ENCODE measurements around the gene MSI2.

MSI2 gene

DNA sequence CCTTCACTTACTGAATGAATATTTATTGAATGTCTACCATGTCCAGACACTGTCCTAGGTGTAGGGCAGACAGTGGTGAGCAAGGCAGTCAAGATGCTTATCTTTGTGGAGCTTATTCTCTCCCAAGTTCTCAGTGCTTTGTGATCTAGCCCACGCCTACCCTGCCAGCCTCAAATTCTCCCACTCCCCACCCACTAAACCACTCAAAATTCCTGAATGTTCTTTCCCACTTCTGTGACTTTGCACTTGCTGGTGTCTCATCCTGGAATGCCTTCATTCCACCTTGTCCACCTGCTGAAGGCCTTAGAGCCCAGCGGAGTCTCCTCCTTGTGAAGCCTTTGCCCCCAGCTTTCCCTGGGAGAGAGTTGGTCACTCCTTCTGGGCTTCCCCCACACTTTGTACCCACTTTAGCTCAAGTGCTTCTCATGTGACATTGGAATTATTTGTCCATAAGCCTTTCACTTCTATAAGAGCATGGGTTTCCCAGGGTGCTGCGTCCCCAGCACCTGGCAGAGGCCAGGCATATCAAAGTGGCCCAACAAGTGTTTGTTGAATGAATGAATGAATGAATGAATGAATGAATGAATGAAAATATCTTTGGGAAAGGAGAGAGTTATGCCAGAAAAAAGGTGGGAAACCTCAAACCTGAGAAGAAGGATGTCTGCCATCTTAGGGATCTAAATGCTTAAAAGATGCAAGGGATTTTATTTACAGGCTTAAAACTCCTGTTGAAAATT is 465.8 kb downstream of the MSI2 start:
- Histone ChIP-seq H2AFZ (ENCODE audit: low read depth, low read length) (no peak overlapping the region), H3K4me1 (ENCODE audit: insufficient read depth, low read length) (peaks cover 34% of the 10 kb centered on the region), H3K4me3 (ENCODE audit: low read length) (no peak overlapping the region), H3K9me3 (ENCODE audit: low read length) (no peaks in the 10 kb centered on the region), H3K36me3 (ENCODE audit: insufficient read depth, low read length) (no peaks in the 10 kb centered on the region), H3K27me3 (ENCODE audit: insufficient read depth, low read length) (no peaks in the 10 kb centered on the region)

DNA sequence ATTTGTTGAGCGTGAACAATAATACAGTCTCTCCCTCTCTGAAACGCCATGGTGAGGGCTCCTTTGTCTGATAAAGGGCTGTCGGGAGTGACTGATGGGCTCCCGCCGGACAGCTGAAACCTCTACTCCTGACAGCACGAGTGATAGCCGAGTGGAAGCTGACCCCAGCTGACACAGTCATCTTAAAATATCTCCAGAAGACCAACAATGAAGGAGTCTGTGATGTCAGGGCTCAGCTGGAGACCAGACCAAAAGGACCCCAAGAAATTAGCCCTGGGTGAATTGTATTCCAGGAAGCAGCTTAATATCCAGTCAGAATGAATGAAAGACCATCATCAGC is 466.4 kb downstream of the MSI2 start:
- Histone ChIP-seq H3K4me3 (ENCODE audit: low read length) (no peak overlapping the region), H3K27me3 (ENCODE audit: insufficient read depth, low read length) (no peaks in the 10 kb centered on the region), H3K36me3 (ENCODE audit: insufficient read depth, low read length) (no peaks in the 10 kb centered on the region), H3K9me3 (ENCODE audit: low read length) (no peaks in the 10 kb centered on the region), H2AFZ (ENCODE audit: low read depth, low read length) (no peak overlapping the region), H3K4me1 (ENCODE audit: insufficient read depth, low read length) (peaks cover 39% of the 10 kb centered on the region)

DNA sequence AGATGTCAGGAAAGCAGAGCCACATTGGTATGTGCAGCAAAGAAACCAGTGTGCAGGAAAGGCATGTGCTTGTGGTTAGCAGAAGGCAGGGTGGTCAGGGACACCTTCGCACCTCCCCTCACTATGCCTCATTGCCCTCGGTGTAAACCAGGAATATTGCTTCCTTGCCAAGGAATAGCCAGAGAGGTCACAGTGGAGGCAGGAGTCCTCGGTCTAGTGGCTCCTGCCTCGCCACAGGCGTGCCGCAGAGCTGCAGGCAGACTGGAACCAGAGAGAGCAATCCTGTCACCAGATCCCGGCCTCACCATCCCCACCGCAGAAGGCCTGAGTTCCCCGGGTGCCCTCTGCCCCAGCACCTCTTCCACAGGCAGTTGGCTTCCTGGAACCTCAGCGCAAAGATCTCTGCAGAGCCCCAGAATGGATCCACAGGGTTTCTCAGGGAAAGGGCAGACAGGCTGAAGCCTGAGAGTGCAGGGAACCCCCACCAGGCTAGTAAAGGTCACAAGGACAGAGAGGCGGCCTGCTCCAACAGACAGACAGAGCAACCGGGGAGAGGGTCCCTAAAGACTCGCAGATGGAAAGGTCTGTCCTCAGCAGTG is 467.2 kb downstream of the MSI2 start:
- no peaks in the 10 kb centered on the region for H3K27me3 ChIP-seq (ENCODE audit: insufficient read depth, low read length)
- no peaks in the 10 kb centered on the region for H3K36me3 ChIP-seq (ENCODE audit: insufficient read depth, low read length)
- no peaks in the 10 kb centered on the region for H3K9me3 ChIP-seq (ENCODE audit: low read length)
- H2AFZ ChIP-seq (ENCODE audit: low read depth, low read length): no peak overlapping the region
- H3K4me1 ChIP-seq (ENCODE audit: insufficient read depth, low read length): peaks cover 45% of the 10 kb centered on the region
- no peak overlapping the region for H3K4me3 ChIP-seq (ENCODE audit: low read length)

DNA sequence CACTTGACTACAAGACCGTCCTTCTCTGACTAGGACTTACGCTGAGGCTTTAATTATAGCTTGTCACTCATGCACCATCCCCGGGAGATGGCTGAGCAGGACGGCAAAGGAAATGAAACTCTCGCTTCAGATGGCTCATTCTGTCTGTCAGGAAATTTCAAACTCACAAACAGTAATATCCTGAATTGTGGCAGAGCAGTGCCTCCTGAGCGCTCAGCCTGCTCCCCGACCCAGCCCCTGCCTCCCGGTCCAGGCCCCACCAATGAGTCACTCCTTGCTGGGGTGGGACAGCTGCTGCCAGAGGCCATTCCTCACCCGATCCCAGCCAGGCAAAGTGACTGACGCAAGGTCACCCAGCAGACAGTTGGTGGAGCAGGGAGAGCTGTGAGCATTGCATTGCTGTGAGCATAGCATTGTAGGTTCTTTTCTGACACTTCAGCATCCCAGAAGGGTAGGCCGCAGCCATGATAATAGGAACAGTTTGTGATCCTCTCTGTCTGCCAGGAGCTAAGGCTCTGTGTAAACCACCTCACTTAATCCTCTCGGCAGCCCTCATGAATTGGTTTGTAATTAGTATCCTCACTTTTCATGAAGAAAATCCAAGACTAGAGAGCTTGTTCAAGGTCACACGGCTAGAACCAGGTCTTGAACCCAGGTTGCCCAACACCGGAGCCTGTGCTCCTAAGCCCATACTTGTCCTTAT is 467.9 kb downstream of the MSI2 start:
- Histone ChIP-seq H3K36me3 (ENCODE audit: insufficient read depth, low read length) (no peaks in the 10 kb centered on the region), H3K27me3 (ENCODE audit: insufficient read depth, low read length) (no peaks in the 10 kb centered on the region), H3K4me3 (ENCODE audit: low read length) (no peak overlapping the region)

DNA sequence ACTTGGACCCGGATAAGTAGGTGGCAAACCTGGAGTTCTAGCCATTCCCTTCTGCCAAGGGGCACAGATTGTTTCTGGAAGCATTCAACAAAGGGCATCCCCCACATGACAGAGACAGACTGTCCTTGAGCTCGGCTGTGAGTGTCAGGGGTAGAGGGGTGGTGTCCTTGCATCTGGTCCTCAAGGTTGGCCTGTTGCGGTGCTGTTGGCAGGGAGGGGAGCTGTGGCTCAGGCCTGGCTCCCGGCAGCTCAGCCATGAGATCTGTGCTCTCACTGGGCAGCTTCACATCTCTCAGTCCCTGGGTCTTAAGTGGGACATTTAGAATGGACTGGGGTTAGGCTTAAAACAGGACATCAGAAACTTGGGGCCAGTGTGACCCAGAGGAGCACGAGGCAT is 468.4 kb downstream of the MSI2 start:
- Histone ChIP-seq H2AFZ (ENCODE audit: low read depth, low read length) (no peak overlapping the region), H3K27me3 (ENCODE audit: insufficient read depth, low read length) (no peaks in the 10 kb centered on the region), H3K4me3 (ENCODE audit: low read length) (no peak overlapping the region), H3K4me1 (ENCODE audit: insufficient read depth, low read length) (peaks cover 45% of the 10 kb centered on the region), H3K9me3 (ENCODE audit: low read length) (no peaks in the 10 kb centered on the region), H3K36me3 (ENCODE audit: insufficient read depth, low read length) (no peaks in the 10 kb centered on the region)

More for the DNA sequence above, 467.9 kb downstream of the MSI2 start:
- no peak overlapping the region for H2AFZ ChIP-seq (ENCODE audit: low read depth, low read length)
- peaks cover 45% of the 10 kb centered on the region for H3K4me1 ChIP-seq (ENCODE audit: insufficient read depth, low read length)
- no peaks in the 10 kb centered on the region for H3K9me3 ChIP-seq (ENCODE audit: low read length)

DNA sequence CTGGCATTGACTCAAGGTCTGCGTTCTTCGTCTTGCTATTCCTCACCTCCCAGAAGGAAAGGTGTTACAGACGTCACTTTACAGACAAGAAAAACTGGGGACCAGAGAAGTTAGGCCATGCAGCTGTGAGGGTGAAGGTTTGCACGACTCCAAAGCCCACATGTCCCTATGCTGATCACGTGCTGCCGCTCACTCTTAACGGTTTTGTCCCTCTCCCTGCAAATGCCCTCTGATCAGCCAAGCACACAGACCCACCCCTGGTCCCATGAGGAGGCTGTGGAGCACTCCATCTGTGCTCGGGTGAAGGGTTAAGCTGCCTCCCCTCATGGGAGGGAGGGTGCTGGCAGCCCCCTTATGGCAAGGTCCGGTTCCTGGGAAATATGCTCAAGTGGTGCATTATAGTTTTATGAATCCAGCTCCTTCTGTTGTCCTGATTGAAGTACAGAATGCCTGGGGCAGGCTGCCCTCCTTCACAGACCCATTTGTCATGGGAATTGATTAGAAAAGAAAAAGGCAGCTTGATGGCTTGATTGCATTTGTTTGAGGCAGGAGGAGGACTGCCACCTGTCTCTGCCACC is 470.0 kb downstream of the MSI2 start:
- Histone ChIP-seq H3K4me1 (ENCODE audit: insufficient read depth, low read length) (peaks cover 45% of the 10 kb centered on the region), H3K27me3 (ENCODE audit: insufficient read depth, low read length) (no peaks in the 10 kb centered on the region)

DNA sequence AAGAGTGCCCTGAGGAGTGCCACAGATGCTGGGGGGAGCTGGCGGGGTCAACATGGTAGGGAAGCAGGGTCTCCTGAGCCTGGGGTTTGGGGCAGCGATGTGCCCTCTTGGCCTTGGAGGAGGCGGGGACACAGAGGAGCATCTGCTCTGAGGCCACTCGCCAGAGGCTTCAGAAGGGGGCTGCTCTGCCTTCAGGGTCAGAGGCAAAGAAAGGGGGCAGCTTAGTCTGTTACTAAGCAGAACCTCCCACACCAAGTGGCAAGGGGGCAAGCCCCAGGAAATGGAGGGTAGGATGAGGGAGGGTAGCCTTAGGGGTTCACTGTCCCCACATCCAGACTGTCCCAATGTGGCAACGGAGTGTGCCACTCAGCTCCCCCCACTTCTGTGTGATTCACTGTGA is 470.5 kb downstream of the MSI2 start:
- Histone ChIP-seq H2AFZ (ENCODE audit: low read depth, low read length) (no peak overlapping the region), H3K4me3 (ENCODE audit: low read length) (no peak overlapping the region), H3K9me3 (ENCODE audit: low read length) (no peaks in the 10 kb centered on the region), H3K4me1 (ENCODE audit: insufficient read depth, low read length) (peaks cover 45% of the 10 kb centered on the region), H3K36me3 (ENCODE audit: insufficient read depth, low read length) (no peaks in the 10 kb centered on the region), H3K27me3 (ENCODE audit: insufficient read depth, low read length) (no peaks in the 10 kb centered on the region)

More for the DNA sequence above, 470.0 kb downstream of the MSI2 start:
- Histone ChIP-seq H3K36me3 (ENCODE audit: insufficient read depth, low read length) (no peaks in the 10 kb centered on the region), H3K4me3 (ENCODE audit: low read length) (no peak overlapping the region), H2AFZ (ENCODE audit: low read depth, low read length) (no peak overlapping the region), H3K9me3 (ENCODE audit: low read length) (no peaks in the 10 kb centered on the region)

DNA sequence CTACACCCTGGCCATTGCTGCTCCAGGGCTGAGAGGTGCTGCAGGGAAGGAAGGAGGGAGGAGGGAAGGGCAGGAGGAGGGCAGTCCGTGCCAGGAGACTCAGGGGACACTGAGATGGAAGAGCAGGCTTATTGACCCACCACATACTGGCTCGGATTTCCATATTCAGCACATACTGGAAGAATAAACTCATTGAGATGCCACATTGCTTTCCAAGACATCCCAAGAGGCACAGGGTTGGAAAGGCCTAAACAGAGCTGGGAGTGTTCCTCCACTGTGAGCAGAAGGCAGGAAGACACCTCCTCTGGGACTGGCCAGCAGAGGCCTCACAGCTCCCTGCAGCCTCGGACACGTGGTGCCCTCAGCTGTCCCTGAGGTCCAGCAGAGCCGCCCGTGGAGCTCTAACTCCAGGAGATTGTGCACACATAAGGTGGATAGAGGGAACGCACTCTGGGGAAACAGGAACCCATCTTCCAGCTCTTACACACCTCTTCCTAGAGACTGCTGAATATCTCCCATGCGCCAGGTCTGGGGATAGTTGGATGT is 471.4 kb downstream of the MSI2 start:
- Histone ChIP-seq H2AFZ (ENCODE audit: low read depth, low read length) (no peak overlapping the region), H3K4me3 (ENCODE audit: low read length) (no peak overlapping the region), H3K9me3 (ENCODE audit: low read length) (no peaks in the 10 kb centered on the region), H3K4me1 (ENCODE audit: insufficient read depth, low read length) (peaks cover 43% of the 10 kb centered on the region), H3K36me3 (ENCODE audit: insufficient read depth, low read length) (no peaks in the 10 kb centered on the region), H3K27me3 (ENCODE audit: insufficient read depth, low read length) (no peaks in the 10 kb centered on the region)

DNA sequence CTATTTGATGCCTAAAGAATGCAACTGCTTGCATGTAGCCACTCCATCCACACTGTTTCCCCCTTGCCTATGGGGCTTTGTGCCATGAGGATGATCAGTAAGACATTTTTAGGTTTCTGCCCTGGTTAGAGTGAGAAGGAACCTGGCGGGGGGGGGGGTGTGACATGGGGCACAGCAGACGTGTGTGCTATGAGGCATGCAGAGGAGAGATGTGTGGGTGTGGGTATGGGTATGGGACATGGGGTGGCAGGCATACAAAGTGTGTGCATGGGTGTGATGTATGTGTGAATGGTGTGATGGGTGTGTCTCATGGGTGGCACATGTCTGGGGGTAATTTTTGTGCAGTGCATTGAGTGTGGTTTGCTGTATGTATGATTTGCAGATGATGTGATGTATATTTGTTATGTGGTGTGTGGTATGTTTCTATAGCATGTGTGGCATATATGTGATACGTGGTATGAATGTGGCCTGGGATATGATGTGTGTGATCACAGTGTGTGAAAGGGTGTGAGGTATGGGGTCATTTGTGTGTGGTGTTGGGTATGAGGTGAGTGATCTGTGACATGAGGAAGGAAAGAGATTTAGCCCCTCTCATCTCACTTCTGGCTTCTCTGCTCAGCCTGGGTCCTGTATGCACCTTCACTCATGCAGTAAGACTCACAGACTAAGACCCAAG is 473.8 kb downstream of the MSI2 start:
- Histone ChIP-seq H3K27me3 (ENCODE audit: insufficient read depth, low read length) (no peaks in the 10 kb centered on the region), H3K4me1 (ENCODE audit: insufficient read depth, low read length) (peaks cover 22% of the 10 kb centered on the region), H3K4me3 (ENCODE audit: low read length) (no peak overlapping the region), H3K9me3 (ENCODE audit: low read length) (no peaks in the 10 kb centered on the region), H2AFZ (ENCODE audit: low read depth, low read length) (no peak overlapping the region), H3K36me3 (ENCODE audit: insufficient read depth, low read length) (no peaks in the 10 kb centered on the region)

DNA sequence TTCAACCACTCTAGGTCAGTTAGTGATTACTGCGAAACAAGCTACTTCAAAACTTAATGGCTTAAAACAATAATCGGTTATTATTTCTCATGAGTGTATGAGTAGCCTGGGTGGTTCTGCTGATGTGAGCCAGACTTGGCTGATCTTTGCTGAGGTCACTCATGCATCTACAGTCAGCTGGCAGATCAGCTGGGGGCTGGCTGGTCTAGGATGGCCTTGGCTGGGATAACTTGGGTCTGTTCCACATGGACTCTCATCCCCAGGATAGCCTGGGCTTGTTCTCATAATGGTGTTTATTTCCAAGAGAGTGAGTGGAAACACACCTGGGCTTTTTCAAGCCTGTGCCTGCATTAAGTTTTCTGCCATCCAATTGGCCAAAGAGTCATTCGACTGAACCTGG is 475.7 kb downstream of the MSI2 start:
- Histone ChIP-seq H3K27me3 (ENCODE audit: insufficient read depth, low read length) (no peaks in the 10 kb centered on the region), H3K36me3 (ENCODE audit: insufficient read depth, low read length) (no peaks in the 10 kb centered on the region), H3K9me3 (ENCODE audit: low read length) (no peaks in the 10 kb centered on the region), H2AFZ (ENCODE audit: low read depth, low read length) (no peak overlapping the region), H3K4me3 (ENCODE audit: low read length) (no peak overlapping the region), H3K4me1 (ENCODE audit: insufficient read depth, low read length) (peaks cover 11% of the 10 kb centered on the region)

DNA sequence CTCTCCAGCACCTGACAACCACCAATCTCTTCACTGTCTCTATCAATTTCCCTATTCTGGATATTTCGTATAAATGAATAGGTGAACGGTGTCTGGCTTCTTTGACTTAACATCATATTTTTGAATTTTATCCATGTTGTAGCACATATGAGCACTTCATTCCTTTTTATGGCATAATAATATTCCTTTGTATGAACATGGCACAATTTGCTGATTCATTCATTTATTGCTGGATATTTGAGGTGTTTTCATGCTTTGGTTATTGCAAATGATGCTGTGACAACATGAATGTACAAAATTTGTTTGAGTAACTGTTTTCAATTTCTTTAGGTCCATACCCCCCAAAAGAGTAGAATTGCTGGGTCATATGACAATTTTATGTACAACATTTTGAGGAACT is 476.8 kb downstream of the MSI2 start:
- H3K9me3 ChIP-seq (ENCODE audit: low read length): no peaks in the 10 kb centered on the region
- H3K27me3 ChIP-seq (ENCODE audit: insufficient read depth, low read length): no peaks in the 10 kb centered on the region
- H3K4me1 ChIP-seq (ENCODE audit: insufficient read depth, low read length): peaks cover 2% of the 10 kb centered on the region
- H2AFZ ChIP-seq (ENCODE audit: low read depth, low read length): no peak overlapping the region
- no peaks in the 10 kb centered on the region for H3K36me3 ChIP-seq (ENCODE audit: insufficient read depth, low read length)
- H3K4me3 ChIP-seq (ENCODE audit: low read length): no peak overlapping the region
